ENCODE results near the gene MTHFR. TPM values are rescaled to one million over a fixed set of nuclear protein-coding genes. Genes with fewer than 3 reads are reported as not detected.

MTHFR gene
- polyA plus RNA-seq, 1 donor from 2014 or later, result 21.2 TPM

DNA sequence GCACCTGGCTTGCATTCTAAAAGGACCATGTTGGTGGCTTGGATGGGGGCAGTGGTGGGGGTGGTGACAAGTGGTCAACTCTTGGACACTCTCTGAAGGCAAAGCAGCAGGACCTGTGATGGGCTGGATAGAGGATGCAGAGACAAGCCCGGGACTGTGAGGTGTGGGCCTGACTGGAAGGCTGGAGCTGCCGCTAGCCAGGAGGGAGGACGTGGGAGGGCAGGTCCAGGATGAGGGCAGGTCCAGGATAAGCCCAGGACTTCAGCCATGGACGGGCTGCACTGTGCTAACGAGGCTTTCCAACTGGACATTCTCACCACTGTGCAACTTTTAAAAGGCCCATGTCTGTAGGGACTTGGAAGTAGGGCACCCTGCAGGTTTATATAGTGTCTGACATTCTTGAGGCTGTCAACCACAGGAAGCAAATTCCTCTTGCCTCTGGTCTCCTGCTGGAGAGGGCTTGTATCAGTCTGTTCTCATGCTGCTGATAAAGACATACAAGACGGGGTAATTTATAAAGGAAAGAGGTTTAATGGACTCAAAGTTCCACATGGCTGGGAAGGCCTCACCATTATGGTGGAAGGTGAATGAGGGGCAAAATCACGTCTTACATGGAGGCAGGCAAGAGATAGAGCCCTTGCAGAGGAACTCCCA, 52.1 kb downstream of the MTHFR start:
- Histone ChIP-seq H3K27ac (ENCODE audit: low read length) (no peak overlapping the region), H3K4me3 (ENCODE audit: low read length) (no peak overlapping the region), H3K9me3 (ENCODE audit: low read length) (no peaks in the 10 kb centered on the region), H3K36me3 (ENCODE audit: insufficient read depth, low read length) (no peaks in the 10 kb centered on the region), H3K9me2 (ENCODE audit: insufficient read depth, low read length) (no peaks in the 10 kb centered on the region), H3K27me3 (ENCODE audit: insufficient read depth, low read depth, low read length) (no peaks in the 10 kb centered on the region), H3F3A (ENCODE audit: insufficient read depth, low read length, poor library complexity, severe bottlenecking) (no peaks in the 10 kb centered on the region), H3K9ac (ENCODE audit: low read length) (no peak overlapping the region), H2AFZ (ENCODE audit: low read depth, low read length) (no peak overlapping the region), H3K79me2 (replicated peaks; ENCODE audit: insufficient read depth, low read length) (no peaks in the 10 kb centered on the region), H4K20me1 (ENCODE audit: insufficient read depth) (no peaks in the 10 kb centered on the region), H3K4me2 (ENCODE audit: low read length) (no peak overlapping the region)
- TF ChIP-seq MXI1 (conservative IDR thresholded peaks at IDR 0.05; ENCODE audit: poor library complexity, severe bottlenecking), result no peak
- no peak for TF ChIP-seq TAF1 (IDR thresholded peaks at IDR 0.05; ENCODE audit: low read depth)
- TF ChIP-seq, protein P1, sequence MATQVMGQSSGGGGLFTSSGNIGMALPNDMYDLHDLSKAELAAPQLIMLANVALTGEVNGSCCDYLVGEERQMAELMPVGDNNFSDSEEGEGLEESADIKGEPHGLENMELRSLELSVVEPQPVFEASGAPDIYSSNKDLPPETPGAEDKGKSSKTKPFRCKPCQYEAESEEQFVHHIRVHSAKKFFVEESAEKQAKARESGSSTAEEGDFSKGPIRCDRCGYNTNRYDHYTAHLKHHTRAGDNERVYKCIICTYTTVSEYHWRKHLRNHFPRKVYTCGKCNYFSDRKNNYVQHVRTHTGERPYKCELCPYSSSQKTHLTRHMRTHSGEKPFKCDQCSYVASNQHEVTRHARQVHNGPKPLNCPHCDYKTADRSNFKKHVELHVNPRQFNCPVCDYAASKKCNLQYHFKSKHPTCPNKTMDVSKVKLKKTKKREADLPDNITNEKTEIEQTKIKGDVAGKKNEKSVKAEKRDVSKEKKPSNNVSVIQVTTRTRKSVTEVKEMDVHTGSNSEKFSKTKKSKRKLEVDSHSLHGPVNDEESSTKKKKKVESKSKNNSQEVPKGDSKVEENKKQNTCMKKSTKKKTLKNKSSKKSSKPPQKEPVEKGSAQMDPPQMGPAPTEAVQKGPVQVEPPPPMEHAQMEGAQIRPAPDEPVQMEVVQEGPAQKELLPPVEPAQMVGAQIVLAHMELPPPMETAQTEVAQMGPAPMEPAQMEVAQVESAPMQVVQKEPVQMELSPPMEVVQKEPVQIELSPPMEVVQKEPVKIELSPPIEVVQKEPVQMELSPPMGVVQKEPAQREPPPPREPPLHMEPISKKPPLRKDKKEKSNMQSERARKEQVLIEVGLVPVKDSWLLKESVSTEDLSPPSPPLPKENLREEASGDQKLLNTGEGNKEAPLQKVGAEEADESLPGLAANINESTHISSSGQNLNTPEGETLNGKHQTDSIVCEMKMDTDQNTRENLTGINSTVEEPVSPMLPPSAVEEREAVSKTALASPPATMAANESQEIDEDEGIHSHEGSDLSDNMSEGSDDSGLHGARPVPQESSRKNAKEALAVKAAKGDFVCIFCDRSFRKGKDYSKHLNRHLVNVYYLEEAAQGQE (IDR thresholded peaks at IDR 0.05; ENCODE audit: borderline replicate concordance), result no peak
- TF ChIP-seq SMC3 (conservative IDR thresholded peaks at IDR 0.05; ENCODE audit: poor library complexity), result no peak
- no peak for TF ChIP-seq POLR2AphosphoS5 (IDR thresholded peaks at IDR 0.05)
- no peak for TF ChIP-seq EP300 (conservative IDR thresholded peaks at IDR 0.05; ENCODE audit: poor library complexity, severe bottlenecking)
- no peak for TF ChIP-seq EZH2 (IDR thresholded peaks at IDR 0.05; ENCODE audit: borderline replicate concordance, insufficient read depth, low read length, poor library complexity, severe bottlenecking)

DNA sequence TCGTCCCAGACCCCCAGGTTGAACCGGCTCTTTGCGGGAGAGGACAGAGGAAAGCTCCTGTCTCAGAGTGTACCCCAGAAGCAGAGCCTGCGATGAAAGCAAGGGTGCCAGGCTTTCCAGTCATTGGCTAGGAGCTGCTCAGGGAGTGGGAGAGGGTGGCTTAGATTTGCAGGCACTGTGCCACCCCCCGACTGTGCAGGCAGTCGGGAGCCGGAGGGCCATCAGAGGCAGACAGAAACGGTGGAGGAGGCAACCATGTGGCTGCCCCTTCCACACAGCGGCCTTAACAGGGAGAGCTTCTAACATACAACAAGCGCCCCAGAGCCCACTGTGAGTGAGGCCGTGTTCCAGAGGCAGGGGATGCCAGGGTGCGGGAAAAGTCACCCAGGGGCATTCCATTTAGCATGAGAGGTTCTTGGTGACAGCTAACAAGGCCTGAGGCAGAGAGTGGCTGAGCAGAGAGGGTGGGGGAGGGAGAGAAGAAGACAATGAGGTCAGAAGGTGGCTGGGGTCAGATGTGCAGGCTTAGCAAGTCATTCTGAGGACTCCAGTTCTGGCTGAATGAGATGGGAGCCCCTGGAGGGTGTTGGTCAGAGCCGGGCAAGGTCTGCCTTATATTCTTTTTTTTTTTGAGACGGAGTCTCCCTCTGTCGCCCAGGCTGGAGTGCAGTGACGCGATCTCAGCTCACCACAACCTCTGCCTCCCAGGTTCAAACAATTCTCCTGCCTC, 53.2 kb downstream of the MTHFR start:
- Histone ChIP-seq H3K4me2 (ENCODE audit: low read length) (no peak overlapping the region), H3F3A (ENCODE audit: insufficient read depth, low read length, poor library complexity, severe bottlenecking) (no peaks in the 10 kb centered on the region), H3K36me3 (ENCODE audit: insufficient read depth, low read length) (no peaks in the 10 kb centered on the region), H3K27ac (ENCODE audit: low read length) (no peak overlapping the region), H3K79me2 (replicated peaks; ENCODE audit: insufficient read depth, low read length) (no peaks in the 10 kb centered on the region), H4K20me1 (ENCODE audit: insufficient read depth) (no peaks in the 10 kb centered on the region), H3K9ac (ENCODE audit: low read length) (no peak overlapping the region), H3K27me3 (ENCODE audit: insufficient read depth, low read depth, low read length) (no peaks in the 10 kb centered on the region), H3K4me3 (ENCODE audit: low read length) (no peak overlapping the region), H3K9me2 (ENCODE audit: insufficient read depth, low read length) (no peaks in the 10 kb centered on the region), H3K9me3 (ENCODE audit: low read length) (no peaks in the 10 kb centered on the region), H2AFZ (ENCODE audit: low read depth, low read length) (no peak overlapping the region)
- TF ChIP-seq EZH2 (IDR thresholded peaks at IDR 0.05; ENCODE audit: borderline replicate concordance, insufficient read depth, low read length, poor library complexity, severe bottlenecking) (no peak), SMC3 (conservative IDR thresholded peaks at IDR 0.05; ENCODE audit: poor library complexity) (no peak), POLR2AphosphoS5 (IDR thresholded peaks at IDR 0.05) (no peak), TAF1 (IDR thresholded peaks at IDR 0.05; ENCODE audit: low read depth) (no peak), RAD21 (conservative IDR thresholded peaks at IDR 0.05) (no peak), MXI1 (conservative IDR thresholded peaks at IDR 0.05; ENCODE audit: poor library complexity, severe bottlenecking) (no peak), EP300 (conservative IDR thresholded peaks at IDR 0.05; ENCODE audit: poor library complexity, severe bottlenecking) (no peak)
- TF ChIP-seq, protein P1 (IDR thresholded peaks at IDR 0.05; ENCODE audit: borderline replicate concordance), result no peak
- TF ChIP-seq, protein P2, sequence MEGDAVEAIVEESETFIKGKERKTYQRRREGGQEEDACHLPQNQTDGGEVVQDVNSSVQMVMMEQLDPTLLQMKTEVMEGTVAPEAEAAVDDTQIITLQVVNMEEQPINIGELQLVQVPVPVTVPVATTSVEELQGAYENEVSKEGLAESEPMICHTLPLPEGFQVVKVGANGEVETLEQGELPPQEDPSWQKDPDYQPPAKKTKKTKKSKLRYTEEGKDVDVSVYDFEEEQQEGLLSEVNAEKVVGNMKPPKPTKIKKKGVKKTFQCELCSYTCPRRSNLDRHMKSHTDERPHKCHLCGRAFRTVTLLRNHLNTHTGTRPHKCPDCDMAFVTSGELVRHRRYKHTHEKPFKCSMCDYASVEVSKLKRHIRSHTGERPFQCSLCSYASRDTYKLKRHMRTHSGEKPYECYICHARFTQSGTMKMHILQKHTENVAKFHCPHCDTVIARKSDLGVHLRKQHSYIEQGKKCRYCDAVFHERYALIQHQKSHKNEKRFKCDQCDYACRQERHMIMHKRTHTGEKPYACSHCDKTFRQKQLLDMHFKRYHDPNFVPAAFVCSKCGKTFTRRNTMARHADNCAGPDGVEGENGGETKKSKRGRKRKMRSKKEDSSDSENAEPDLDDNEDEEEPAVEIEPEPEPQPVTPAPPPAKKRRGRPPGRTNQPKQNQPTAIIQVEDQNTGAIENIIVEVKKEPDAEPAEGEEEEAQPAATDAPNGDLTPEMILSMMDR (IDR thresholded peaks at IDR 0.05; ENCODE audit: poor library complexity, severe bottlenecking), result no peak

Data from neural cell (in vitro differentiated cells).